Muscle layer of duodenum (tissue), 2 donors: ENCODE data around the gene SCAF1.
A peak's percentile ranks its signal among the peaks of the same experiment; 100 is the strongest.

ENCODE experiments used
- H3K27ac ChIP-seq: one replicate; pipeline ENCODE4 v1.7.0; 2013; ENCODE audit warnings: mild to moderate bottlenecking, low read length
- H3K27me3 ChIP-seq: one replicate; pipeline ENCODE4 v1.7.0; 2013; ENCODE audit warnings: low read depth, mild to moderate bottlenecking, control low read depth, low read length
- H3K36me3 ChIP-seq, 2 donors: one replicate each; pipeline ENCODE4 v1.7.0; 2013; ENCODE audit warnings: low read length in 2 of 2, control low read depth in 1 of 2, mild to moderate bottlenecking in 1 of 2; ENCODE audit not compliant: insufficient read depth in 2 of 2, control insufficient read depth in 1 of 2
- H3K4me1 ChIP-seq, 2 donors: one replicate each; pipeline ENCODE4 v1.7.0; 2013; ENCODE audit warnings: low read length in 2 of 2, mild to moderate bottlenecking in 2 of 2, control low read depth in 1 of 2, moderate library complexity in 1 of 2; ENCODE audit not compliant: insufficient read depth in 2 of 2, control insufficient read depth in 1 of 2
- H3K4me3 ChIP-seq, 2 donors: one replicate each; pipeline ENCODE4 v1.7.0; 2013; ENCODE audit warnings: low read length in 2 of 2, low read depth in 1 of 2, mild to moderate bottlenecking in 1 of 2
- H3K9me3 ChIP-seq, 2 donors: one replicate each; pipeline ENCODE4 v1.7.0; 2013; ENCODE audit warnings: low read length in 2 of 2, control low read depth in 1 of 2, mild to moderate bottlenecking in 1 of 2; ENCODE audit not compliant: control insufficient read depth in 1 of 2
- donor health status: healthy.

SCAF1 gene

GRCh38 chr19:49684983-49685553 lies 43.1 kb downstream of the SCAF1 start:
- peaks cover 20 to 53% of the 10 kb centered on the region in 2 donors for H3K36me3 ChIP-seq
- H3K4me1 ChIP-seq, result peaks cover 4 to 27% of the 10 kb centered on the region in 2 donors
- H3K27ac ChIP-seq, result no peak overlapping the region
- peaks cover 4% of the 10 kb centered on the region for H3K27me3 ChIP-seq
- H3K9me3 ChIP-seq, result no peaks in the 10 kb centered on the region
- H3K4me3 ChIP-seq, result no peak overlapping the region

DNA sequence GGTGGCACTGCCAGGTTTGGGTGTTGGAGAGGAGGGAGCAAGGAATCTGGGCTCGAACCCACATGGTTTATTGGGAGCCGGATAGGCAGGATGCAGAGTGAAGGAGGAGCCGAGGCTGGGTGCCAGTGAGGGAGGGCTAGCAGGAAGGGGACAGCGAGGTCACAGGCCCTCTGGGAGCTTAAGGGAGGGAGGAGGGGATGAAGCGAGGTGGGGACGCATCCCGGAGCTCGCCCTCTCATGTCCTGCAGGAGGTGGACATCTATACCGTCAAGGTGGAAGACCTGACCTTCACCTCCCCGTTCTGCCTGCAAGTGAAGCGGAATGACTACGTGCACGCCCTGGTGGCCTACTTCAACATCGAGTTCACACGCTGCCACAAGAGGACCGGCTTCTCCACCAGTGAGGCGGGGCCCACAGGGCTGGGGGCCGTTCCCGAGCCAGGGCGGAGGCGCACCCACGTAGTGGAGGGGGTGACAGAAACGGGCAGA lies 43.9 kb downstream of the SCAF1 start:
- H3K4me1 ChIP-seq, result peaks cover 4 to 26% of the 10 kb centered on the region in 2 donors
- H3K36me3 ChIP-seq, result peaks cover 20 to 53% of the 10 kb centered on the region in 2 donors
- no peak overlapping the region for H3K27ac ChIP-seq
- peaks cover 12% of the 10 kb centered on the region for H3K27me3 ChIP-seq
- H3K4me3 ChIP-seq, result no peak overlapping the region
- no peaks in the 10 kb centered on the region for H3K9me3 ChIP-seq

DNA sequence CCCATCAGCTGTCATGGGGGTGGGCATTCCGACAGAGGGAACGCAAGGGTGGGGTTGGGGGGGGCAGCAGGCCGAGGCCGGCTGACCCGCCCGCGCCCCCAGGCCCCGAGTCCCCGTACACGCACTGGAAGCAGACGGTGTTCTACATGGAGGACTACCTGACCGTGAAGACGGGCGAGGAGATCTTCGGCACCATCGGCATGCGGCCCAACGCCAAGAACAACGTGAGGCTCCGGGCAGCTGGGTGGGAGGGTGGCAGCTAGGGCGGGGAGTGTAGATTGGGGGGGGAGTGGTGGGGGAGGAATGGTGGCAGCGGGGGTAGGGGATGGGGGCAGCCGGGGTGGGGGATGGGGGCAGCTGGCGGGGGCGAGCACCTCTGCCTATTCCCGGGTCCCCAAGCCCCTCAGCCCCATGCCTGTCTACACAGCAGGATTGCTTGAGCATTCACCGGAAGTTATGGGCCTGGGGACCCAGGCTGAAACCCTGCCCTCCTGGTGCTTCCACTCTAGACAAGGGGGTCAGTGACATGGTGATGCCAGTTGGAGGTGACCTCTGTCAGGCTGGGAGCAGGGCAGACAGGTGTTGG lies 44.6 kb downstream of the SCAF1 start:
- H3K9me3 ChIP-seq, result no peaks in the 10 kb centered on the region
- H3K4me3 ChIP-seq, result no peak overlapping the region
- H3K27me3 ChIP-seq, result peaks cover 19% of the 10 kb centered on the region
- no peak overlapping the region for H3K27ac ChIP-seq
- peaks cover 4 to 28% of the 10 kb centered on the region in 2 donors for H3K4me1 ChIP-seq
- H3K36me3 ChIP-seq, result peaks cover 20 to 53% of the 10 kb centered on the region in 2 donors

GRCh38 chr19:49687150-49687549 lies 45.1 kb downstream of the SCAF1 start:
- H3K36me3 ChIP-seq, result peaks cover 15 to 47% of the 10 kb centered on the region in 2 donors
- H3K27me3 ChIP-seq, result peaks cover 19% of the 10 kb centered on the region
- peaks cover 4 to 29% of the 10 kb centered on the region in 2 donors for H3K4me1 ChIP-seq
- H3K4me3 ChIP-seq, result no peak overlapping the region
- no peaks in the 10 kb centered on the region for H3K9me3 ChIP-seq
- H3K27ac ChIP-seq, result no peak overlapping the region

GRCh38 chr19:49687566-49688316 lies 45.7 kb downstream of the SCAF1 start:
- no peak overlapping the region for H3K4me3 ChIP-seq
- H3K9me3 ChIP-seq, result no peaks in the 10 kb centered on the region
- H3K27ac ChIP-seq, result no peak overlapping the region
- H3K36me3 ChIP-seq, result peaks cover 10 to 42% of the 10 kb centered on the region in 2 donors
- H3K27me3 ChIP-seq, result peaks cover 19% of the 10 kb centered on the region
- H3K4me1 ChIP-seq, result peaks cover 4 to 29% of the 10 kb centered on the region in 2 donors

DNA sequence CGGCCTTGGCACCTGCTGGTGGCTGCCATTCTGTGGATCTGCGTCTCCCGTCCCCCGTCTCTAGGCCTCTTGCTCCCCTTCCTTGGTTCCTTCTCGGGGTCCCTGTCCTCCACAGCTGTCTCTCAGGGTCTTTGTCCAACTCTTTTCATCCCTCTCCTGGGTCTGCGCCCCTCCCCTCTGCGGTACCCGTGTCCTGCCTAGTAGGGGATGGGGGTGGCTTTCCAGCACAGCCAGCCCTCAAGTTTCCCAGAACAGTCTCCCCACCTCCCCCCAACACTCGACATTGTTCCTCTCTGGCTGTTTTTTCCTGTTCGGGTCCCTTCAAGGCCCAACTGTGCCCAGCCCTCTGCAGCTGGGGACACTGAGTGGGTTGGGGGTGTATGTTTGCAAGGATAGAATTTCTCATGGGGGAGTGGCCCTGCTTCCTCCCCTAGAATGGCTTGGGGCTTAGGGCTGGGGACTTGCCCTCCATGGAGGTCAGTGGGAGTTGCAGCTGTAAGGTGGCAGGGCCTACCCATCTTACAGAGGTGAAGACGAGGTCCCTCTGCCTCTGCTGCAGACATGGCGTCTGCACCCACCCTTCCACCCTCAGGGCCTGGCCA lies 46.6 kb downstream of the SCAF1 start:
- Histone ChIP-seq H3K36me3 (peaks cover 10 to 39% of the 10 kb centered on the region in 2 donors), H3K4me3 (no peak overlapping the region), H3K27ac (no peak overlapping the region), H3K4me1 (peaks cover 4 to 29% of the 10 kb centered on the region in 2 donors), H3K9me3 (no peaks in the 10 kb centered on the region), H3K27me3 (peaks cover 19% of the 10 kb centered on the region)

- Histone ChIP-seq H3K27me3 (peaks cover 19% of the 10 kb centered on the region), H3K27ac (no peak within 1 kb of the TSS), H3K9me3 (no peaks in the 10 kb centered on the region), H3K36me3 (peaks cover 6 to 32% of the 10 kb centered on the region in 2 donors), H3K4me1 (peaks cover 4 to 29% of the 10 kb centered on the region in 2 donors), H3K4me3 (peak within 1 kb of the TSS; percentile 65 to 66)
These were observed 47.4 kb downstream of the SCAF1 start, which contains the start of gene ADM5 for GRCh38 chr19:49689133-49690078. Gene ADM5, plus strand, starts transcription at chr19:49689594. Its CDS starts 244 bp downstream, at chr19:49689838.

- H3K36me3 ChIP-seq, result peaks cover 2 to 27% of the 10 kb centered on the region in 2 donors
- peaks cover 4 to 29% of the 10 kb centered on the region in 2 donors for H3K4me1 ChIP-seq
- H3K9me3 ChIP-seq, result no peaks in the 10 kb centered on the region
- peak overlapping the region; percentile 65 to 66 for H3K4me3 ChIP-seq
- no peak overlapping the region for H3K27ac ChIP-seq
- peaks cover 19% of the 10 kb centered on the region for H3K27me3 ChIP-seq
These were observed 48.2 kb downstream of the SCAF1 start for GRCh38 chr19:49690079-49690655.

DNA sequence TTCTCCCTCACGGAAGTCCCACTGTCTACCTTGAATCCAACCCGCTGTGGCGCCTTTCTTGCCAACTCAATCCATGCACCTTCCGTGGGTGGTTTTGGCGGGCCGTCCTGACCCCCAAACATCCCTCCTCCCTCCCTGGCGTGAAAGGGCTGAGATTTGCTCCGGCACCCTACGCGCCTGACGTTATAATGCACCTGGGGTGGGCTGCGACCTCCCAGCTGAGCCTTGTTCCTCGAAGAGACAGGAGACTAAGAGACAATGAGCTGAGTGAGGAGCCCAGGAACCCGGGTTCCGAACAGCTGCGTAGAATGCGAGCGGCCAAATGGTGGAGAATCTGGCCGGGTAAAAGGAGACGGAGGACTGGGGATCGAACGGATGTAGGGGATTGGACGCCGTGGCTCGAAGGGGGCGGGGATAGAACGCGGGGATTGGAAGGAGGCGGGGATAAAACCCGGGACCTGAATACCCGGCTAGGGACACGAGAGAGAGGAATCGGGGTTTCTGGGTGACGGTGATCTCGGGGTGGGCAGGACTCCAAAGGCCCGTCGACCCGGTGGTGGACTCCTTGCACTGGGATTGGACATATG lies 48.7 kb downstream of the SCAF1 start, which contains the start of gene CPT1C:
Gene CPT1C (plus strand): TSS at position 461 of the 587 bp plus-strand sequence. CDS start 1,137 bp downstream, outside the sequence.
- H3K9me3 ChIP-seq, result no peaks in the 10 kb centered on the region
- H3K27ac ChIP-seq, result no peak within 1 kb of the TSS
- peaks cover 4 to 29% of the 10 kb centered on the region in 2 donors for H3K4me1 ChIP-seq
- H3K4me3 ChIP-seq, result peak within 1 kb of the TSS; percentile 65 to 66
- H3K36me3 ChIP-seq, result peaks cover 0 to 21% of the 10 kb centered on the region in 2 donors
- peaks cover 19% of the 10 kb centered on the region for H3K27me3 ChIP-seq
